ENCODE measurements around the gene APRT.
"Not testable (repeated sequence)": the region's sequence is repeated elsewhere in the genome, so short reads cannot be mapped to it uniquely, and the experiment has no call there.

The APRT gene

DNA sequence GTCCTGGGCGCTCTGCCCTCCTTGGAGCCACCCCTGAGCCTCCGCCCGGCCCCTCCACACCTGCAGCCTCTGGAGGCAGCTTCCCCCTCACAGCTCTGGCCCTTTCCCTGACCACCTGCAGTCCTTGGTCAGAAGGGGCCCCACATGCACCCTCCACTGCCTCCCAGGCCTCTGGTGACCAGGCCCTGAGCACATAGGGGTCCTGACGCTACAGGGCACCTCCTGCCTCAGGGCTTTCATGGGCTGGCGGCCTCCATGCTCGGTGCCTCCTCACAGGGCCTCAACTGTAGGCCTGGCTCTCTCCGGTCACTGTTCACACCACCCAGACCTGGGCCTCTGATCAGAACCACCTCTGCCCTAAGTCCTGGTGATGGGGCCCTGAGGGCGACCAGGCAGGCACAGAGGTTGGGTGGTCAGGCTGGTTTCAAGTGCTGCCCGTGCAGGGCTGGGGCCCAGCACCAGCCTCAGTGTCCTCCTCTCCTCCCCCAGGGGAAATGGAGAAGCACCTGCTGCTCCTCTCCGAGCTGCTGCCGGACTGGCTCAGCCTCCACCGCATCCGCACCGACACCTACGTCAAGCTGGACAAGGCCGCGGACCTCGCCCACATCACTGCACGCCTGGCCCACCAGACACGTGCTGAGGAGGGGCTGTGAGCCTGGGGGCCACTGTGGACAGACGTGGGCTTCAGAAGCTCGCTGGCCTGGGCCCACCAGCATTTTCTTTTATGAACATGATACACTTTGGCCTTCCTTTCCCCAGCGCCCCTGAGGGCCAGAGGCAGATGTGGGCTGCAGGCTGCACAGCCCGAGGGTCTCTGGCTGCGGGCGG lies 3.9 kb downstream of the APRT start:
- no peak for DNase-seq (ENCODE audit: low read depth)

DNA sequence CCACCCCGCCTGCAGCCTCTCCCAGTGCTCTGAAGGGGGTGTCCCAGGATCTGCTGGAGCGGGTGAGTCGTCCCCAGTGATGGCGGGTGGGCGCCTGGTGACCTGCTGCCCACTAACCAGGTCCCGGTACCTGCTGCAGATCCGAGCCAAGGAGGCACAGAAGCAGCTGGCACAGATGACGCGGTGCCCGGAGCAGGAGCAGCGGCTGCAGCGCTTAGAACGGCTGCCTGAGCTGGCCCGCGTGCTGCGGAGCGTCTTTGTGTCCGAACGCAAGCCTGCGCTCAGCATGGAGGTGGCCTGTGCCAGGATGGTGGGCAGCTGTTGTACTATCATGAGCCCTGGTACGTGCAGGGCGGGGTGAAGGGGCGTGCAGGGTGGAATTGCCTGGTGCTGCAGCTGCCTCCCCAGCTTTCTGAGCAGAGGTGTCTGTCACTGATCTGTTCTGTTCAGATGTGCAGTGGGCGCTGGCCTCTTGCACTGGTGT lies 4.5 kb downstream of the APRT start:
- DNase-seq (ENCODE audit: low read depth) = no peak

DNA sequence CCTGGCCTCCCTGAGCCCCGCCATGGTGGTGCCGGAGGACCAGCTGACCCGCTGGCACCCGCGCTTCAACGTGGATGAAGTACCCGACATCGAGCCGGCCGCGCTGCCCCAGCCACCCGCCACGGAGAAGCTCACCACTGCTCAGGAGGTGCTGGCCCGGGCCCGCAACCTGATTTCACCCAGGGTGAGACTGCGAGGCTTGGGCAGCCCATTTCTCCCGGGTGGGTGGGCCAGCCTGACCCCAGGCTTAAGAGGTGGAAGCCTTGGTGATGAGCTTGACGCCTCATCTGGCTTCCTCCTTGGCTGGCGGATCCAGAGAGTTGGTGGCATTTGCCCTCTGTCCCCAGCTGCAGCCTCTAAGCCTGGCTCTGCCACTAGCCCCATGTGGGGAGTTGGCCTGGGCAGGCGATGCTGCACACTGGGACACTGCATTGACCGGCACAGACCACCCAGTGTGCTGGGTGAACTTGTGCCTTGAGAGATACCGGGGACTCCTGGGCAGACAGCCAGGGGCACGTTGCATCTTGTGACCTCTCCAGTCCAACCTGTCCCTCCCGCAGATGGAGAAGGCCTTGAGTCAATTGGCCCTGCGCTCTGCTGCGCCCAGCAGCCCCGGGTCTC lies 5.1 kb downstream of the APRT start:
- DNase-seq (ENCODE audit: low read depth) = no peak

DNA sequence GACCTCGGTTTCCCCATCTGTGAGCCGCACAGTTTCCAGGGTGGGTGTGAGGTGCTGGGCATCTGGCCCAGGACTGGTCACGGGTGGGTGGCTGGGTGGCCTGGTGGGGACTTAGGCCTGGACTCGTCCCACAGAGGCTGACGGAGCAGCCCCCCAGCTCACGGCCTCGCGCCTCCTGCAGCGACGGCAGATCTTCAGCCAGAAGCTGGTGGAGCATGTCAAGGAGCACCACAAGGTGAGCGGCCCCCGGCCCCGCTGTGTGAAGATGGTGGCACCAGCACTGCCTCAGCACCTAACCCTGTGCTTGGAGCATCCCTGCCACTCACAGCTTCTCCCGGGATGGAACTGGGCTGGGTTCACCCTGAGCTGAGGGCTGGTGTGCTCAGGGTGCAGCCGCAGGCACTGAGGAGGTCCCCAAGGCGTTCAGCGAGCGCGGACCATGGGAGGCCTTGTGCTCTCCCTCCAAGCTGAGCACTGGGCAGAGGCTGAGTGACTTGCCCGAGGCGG lies 5.8 kb downstream of the APRT start:
- DNase-seq (ENCODE audit: low read depth) = no peak

DNA sequence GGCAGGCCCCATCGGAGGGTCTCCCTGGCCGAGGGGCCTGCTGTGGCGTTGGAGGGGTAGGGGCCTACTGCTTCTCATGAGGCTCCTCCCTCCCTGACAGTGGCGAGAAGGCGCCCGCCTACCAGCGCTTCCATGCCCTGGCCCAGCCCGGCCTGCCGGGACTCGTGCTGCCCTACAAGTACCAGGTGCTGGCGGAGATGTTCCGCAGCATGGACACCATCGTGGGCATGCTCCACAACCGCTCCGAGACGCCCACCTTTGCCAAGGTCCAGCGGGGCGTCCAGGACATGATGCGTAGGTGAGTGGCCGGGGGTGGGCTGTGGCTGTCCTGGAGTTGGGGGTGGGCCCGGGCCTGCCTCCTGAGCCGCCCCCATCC lies 6.4 kb downstream of the APRT start:
- DNase-seq (ENCODE audit: low read depth) = no peak

DNA sequence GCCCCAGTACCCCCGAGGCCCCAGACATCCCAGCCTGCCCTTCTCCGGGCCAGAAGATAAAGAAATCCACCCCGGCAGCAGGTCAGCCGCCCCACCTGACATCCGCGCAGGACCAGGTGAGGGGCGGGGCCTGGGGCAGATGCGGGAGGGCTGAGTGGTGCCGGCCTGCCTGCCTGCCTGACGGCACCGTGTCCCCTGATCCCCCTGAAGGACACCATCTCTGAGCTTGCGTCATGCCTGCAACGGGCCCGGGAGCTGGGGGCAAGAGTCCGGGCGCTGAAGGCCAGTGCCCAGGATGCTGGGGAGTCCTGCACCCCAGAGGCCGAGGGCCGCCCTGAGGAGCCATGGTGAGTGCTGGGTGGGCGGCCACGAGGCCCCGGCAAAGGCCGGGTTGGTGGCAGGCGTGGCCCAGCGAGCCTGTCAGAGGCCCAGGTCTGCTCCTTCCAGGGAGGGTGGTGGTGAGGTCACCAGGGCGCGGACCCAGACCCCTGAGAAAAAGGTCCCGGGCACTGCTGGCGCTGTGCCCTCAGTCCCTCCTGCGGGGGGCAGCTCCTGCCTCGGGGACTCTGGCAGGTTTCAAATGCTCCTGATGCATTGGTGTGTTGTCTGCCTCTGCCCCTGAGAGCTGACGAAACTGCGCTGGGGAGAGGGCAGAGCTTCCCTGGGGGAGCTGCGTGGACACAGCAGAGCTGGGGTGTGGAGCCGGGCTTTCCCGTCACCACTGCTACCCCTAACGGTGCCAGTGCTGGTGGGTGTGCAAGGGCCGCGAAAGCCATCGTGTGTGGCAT lies 7.0 kb downstream of the APRT start:
- DNase-seq (ENCODE audit: low read depth) = no peak

DNA sequence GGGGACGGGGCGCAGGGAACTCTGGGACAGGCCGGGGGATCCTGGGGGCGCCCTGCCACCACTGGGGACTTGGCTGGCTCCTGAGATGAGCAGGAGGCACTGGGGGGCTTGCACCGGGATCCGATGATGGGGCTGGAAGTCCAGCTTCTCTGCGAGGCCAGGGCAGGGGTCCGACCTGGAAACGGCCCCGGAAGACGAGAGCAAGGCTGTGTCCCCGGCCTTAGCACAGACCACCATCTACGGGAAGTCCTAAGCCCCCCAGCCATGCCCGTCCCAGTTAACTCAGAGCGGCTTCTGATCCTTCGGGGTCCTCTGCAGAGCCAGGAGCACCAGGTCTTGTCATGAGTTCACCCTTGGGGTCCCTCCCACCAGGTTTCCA lies 7.6 kb downstream of the APRT start:
- no peak for DNase-seq (ENCODE audit: low read depth)

DNA sequence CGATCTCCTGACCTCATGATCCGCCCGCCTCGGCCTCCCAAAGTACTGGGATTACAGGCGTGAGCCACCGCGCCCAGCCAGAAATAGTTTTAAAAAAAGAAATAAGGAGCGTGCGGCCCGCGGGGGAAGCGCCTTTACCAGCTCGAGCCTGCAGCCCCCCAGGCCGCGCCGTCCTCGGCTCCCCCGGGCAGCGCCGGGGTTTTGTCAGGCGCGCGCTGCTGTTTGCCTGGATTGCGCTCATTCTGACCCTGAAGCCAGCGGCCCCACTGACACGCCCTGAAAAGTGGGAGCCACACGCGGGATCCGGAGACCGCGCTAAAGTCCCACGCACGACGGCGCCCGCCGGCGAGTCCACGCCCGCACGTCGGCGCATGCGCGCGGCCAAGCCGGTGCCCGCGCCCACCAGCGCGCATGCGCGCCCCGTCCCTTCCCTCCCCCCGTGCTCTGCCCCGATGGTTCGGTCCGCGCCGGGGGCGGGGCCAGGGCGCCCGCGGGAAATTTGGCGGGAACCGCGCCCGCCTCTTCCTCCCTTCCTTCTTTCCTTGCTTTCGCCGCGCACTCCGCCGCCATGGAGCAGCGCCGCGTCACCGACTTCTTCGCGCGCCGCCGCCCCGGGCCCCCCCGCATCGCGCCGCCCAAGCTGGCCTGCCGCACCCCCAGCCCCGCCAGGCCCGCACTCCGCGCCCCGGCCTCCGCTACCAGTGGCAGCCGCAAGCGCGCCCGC lies 8.3 kb downstream of the APRT start, which contains the start of gene CDT1:
CDT1 (plus strand) TSS at position 526 of the 724 bp plus-strand sequence; CDS start at position 569, 43 bp downstream.
- DNase-seq (ENCODE audit: low read depth) = peak; percentile 58

DNA sequence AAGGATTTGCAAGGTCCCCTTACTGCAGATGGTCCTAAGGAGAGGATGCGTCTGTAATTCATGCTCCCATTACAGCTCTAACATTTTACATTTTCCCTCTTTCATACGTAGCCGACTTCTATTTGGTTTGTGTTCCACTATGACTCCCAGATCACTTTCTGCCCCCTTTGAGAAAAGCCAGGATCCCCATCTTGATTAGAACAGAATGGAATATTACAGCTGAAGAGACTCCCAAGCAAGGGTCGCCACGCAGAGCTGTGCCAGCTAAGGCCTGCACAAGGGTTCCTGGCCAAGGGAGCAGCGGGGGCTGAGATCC lies 11.5 kb downstream of the APRT start:
- DNase-seq (ENCODE audit: low read depth) = no peak

DNA sequence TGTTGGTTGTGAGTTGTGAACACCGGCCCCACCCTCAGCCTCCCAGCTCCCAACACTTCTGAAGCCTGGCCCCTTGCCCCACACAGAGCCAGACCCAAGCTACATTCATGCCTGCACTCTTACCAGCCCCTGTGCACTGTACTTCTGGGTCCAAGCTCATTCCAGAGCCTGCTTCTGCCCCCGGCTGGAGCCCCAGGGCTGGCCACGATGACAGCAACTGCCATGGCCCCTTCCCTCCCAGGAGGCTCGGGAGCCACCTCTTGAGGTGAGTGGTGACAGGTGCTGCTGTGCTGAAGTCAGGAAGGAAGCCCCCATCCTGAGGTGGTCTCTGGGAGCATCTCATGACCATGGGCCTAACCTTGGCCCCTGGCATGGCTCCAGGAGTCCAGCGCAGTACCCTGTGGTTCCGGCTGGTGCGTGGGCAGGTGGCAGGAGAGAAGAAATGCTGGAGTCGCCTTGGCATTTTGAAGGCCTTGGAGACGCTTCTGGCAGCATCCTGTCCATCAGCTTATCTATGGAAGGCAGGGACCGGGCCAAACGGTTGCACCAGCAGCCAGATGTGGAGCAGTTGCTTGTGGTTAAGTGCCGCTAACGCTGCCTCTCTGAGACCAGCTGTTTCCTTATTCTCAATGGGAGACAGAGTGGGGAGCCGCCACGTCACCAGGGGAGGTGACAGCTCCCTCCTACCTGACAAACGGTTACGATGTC lies 12.0 kb downstream of the APRT start:
- DNase-seq (ENCODE audit: low read depth) = no peak

DNA sequence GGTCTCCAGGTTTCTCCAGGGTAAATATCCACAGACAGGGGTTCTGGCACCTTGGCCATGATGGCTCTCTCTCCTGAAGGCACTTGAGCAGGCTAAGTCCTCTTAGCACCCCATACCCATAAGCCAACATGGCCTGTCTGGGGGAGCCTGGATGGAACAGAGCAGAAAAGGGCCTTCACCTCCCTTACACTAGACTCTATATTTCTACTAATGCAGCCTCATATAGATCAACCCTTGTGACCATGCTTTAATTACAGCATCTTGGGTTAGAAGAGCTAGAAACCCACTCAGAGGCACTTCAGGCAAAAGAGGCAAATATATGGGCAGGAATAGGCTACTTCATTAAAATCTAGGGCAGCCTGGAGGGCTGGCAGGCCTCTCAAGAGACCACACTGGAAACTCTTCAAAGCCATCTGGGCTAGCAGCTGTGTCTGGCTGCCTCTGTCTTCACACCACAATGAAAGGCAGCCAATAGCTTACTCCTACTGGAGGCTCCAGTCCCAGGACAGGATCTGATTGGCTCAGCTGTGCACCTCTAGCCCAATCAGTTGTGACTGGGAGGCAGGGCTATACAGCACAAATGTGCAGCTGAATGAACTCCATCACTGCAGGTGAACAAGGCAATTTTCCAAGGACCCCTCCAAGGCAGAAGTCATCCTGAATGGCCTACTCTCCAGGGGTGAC lies 12.8 kb downstream of the APRT start:
- no peak for DNase-seq (ENCODE audit: low read depth)

DNA sequence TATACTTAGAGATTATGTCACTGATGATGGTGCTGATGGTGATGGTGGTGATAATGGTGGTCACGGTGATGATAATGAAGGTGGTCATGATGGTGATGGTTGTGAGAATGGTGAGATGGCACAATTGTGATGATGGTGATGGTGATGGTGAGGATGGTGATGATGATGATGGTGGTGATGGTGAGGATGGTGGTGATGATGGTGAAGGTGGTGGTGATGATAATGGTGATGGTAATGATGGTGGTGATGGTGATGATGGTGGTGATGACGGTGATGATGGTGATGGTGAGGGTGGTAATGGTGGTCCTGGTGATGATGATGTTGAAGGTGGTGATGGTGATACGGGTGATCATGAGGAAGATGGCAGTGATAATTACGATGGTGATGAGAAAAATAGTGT lies 13.7 kb downstream of the APRT start:
- no peak for DNase-seq (ENCODE audit: low read depth)

DNA sequence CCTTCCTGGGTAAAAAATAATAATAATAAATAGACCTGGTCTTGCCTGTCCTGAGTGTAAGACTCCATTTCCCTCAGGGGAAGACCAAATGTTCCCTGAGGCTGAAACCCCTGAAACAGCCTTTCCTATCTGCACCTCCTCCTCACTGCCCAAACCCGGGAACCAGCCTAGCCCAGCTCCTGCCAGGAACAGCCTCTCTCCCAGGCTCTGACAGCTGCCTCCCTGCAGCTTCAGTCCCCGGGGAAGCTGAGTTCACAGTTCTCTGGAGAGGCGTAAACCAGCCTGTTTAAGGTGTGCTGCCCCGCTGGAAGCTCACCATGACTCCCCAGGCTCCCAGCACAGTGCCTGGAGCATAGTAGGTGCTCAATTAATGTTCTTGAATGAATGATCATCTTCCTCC lies 15.4 kb downstream of the APRT start:
- DNase-seq (ENCODE audit: low read depth) = no peak

DNA sequence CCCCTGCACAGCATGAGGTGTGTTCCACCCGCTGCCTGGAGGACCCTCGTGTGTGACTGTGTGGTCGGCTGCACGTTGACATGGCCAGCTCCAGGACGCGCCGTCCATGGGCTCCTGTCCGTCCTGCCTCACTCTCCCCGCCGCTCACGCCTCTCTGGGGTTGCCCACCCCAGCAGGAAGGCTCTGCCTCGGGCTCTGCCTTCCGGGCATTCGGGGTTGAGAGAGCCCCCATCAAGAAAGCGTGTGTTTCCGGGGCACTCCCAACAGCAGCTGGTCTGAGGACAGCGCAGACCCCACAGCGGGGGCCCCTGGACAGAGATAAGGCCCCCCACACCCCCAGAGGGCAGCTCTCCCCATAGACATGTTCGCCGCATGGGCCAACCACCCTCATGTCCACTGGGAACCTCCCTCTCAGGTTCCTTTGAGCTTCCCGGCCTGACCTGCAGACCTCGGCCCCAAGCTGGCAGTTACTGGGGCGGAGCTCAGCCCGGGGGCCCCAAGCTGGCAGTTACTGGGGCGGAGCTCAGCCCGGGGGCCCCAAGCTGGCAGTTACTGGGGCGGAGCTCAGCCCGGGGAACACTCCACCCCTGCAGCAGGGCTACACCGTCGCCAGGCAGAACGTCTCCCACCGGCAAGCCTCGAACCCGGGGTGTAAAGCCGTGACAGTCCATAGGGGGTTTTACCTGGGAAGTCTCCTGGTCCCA lies 18.3 kb downstream of the APRT start:
- no peak for DNase-seq (ENCODE audit: low read depth)

DNA sequence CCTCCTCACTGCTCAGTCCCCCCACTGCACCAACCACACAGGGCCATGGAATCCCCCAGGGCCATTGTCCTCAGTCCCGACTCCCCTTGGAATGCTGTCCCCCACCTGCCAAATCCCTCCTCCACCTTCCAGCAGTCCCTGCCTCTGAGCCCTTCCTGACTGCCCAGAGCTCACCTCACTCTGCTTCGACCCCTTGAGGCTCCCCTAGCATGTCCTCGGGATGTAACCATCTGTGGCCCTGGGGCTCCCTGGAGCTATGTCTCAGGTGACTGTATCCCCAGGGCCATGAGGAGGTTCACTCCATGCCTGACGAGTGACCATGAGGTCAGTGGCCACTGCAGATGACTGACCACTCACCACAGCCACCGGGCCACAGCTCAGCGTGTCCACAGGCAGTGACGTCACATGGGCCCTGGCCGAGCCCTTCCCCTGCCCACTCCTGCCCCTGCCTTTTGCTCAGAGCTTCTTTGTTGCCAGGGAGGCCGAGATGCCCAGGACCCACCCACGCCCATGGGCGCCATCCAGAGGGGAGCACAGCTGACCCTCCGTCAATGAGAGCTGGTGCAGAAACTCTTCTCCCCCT lies 19.0 kb downstream of the APRT start:
- no peak for DNase-seq (ENCODE audit: low read depth)

DNA sequence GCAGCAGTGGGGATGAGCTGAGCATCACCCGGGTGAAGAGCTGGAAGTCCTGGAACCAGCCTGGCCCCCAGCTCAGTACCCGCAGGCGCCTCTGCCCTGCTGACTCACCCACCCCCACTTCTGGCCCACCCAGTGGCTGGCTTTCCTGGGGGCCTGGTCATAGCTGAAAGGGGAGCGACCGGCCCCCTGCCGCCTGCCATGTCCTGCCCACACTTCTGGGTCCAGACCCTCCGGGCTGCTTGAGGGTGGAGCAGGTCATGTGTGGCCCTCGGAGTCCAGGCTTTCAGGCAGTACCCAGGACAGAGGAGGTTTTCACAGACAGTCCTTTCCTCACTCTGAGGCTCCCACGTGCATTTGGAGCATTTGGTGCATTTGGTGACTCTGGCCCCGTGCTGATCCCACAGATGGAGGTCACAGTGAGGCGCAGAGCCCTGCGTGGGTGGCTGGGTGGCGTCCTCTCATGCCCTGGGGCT lies 19.6 kb downstream of the APRT start:
- no peak for DNase-seq (ENCODE audit: low read depth)

DNA sequence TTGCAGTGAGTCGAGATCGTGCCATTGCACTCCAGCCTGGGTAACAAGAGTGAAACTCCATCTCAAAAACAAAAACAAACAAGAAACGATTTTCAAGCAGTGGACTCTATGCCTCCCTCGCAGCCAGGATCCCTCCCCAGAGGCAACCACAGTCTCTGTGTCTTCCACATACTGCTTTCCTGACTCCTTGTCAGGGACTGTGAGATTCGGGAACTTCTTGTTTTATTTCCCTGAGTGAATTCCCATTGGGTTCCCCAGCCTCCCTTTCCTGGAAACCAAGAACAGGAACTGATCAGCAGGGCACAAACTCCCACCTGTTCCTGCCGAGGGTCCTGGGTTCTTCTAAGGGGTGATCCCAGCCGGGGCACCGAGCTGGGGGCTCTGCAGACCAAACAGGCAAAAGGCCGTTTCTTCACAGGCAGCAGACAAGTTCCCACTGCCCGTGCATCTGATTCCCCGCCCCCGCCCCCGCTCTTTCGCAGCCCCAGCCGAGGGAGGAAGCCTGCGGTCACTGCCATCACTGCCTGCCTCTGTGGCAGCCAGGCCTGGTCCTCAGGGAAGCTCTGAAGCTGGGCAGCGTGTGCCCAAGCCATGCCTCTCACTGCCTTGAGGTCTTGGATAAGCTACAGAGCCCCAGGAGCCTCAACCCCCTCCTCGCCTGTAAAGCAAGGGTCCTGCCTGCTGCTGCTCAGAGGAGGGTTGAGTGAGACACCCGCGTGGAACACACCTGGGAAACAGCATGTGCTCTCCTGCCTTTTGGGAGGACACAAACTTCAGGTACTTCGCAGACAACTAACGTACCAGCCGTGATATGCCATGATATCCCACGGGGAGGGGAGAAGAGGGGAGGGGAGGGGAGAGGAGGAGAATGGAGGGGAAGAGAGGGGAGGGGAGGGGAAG lies 21.2 kb downstream of the APRT start:
- DNase-seq (ENCODE audit: low read depth) = peak; percentile 39

DNA sequence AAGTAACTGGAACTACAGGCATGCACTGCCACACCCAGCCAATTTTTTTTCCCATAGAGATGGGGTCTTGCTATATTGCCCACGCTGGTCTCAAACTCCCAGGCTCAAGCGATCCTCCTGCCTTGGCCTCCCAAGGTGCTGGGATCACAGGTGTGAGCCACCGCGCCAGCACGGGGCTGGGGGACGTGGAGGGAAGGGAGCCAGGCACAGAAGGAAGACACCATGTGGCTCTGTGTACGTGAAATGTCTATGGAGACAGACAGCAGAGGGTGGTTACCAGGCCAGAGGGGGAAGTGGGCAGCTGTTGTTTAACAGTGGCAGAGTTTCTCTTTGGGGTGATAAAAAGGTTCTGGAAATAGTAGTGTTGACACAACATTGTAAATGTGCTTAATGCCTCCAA lies 22.1 kb downstream of the APRT start:
- DNase-seq (ENCODE audit: low read depth) = no peak

DNA sequence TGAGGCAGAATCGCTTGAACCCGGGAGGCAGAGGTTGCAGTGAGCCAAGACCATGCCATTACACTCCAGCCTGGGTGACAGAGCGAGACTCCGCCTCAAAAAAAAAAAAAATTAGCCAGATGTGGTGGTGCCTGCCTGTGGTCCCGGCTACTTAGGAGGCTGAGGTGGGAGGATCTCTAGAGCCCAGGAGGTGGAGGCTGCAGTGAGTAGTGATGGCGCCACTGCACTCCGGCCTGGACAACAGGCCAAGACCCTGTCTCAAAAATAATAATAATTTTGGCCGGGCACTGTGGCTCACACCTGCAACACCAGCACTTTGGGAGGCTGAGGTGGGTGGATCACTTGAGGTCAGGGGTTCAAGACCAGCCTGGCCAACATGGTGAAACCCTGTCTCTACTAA lies 23.0 kb downstream of the APRT start:
- not testable (repeated sequence) for DNase-seq (ENCODE audit: low read depth)
